GM15510 (cell line): ENCODE measurements around the gene COL5A1.

Experiments used
- POLR2A ChIP-seq: IDR thresholded peaks from 3 replicates; pipeline ENCODE4 v1.6.1; 2011; ENCODE audit warnings: borderline replicate concordance; ENCODE audit not compliant: insufficient read length; ENCODE audit errors: extremely low read depth

Gene COL5A1

DNA sequence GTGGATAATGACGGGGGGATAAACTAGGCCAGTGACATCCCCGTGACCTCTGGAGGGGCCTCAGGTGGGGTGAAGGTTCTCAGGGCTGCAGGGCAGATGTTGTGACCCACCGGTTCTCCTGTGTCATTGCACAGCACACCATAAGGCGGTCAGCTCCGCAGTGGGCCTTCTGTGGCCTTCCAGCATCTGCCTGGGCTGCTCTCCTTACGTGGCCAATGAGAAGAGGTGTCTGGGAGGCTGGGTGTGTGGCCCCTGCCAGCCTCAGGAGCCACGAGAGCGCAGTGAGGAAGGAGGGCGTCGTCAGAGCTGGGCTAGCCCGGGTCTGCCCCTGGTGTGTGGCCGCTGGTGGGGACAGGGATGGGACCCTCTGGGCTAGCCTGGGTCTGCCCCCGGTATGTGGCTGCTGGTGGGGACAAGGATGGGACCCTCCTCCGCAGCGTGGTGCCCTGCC, 48.7 kb downstream of the COL5A1 start:
- TF ChIP-seq POLR2A: no peak

DNA sequence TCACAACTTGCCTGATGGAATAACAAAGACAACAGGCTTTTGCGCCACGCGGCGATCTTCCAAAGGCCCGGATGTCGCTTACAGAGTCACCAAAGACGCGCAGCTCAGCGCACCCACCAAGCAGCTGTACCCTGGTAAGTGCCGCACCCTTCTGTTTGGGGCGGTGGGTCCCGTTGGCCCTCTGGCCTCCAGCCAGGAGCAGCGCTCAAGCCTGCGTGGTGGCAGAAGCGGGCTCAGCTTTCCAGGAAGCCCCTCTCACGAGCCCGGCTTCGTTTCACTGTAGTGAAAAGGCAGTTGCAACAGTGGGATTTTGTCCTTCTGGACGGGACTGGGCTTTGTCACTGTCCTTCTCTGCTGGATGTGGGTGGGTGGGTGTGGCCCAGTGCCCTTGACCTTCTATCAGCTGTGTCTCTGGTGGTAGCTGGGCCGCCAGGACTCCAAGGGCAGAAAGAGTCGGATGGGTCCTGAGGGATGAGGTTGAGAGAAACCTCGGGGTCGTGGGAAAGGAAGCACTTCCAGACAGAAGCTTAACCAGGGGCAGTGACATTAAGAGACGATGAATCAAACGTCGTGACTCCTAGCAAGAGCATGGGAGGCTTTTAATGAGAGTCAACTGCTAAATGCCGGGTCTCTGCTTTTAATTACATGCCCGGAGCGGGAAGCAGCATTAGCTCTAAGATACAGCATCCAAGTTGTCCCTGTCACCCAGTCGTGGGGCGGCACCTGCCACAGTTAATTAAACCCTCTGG, 49.5 kb downstream of the COL5A1 start:
- no peak for TF ChIP-seq POLR2A

GRCh38 chr9:134691695-134692572, 50.3 kb downstream of the COL5A1 start:
- TF ChIP-seq POLR2A: no peak

DNA sequence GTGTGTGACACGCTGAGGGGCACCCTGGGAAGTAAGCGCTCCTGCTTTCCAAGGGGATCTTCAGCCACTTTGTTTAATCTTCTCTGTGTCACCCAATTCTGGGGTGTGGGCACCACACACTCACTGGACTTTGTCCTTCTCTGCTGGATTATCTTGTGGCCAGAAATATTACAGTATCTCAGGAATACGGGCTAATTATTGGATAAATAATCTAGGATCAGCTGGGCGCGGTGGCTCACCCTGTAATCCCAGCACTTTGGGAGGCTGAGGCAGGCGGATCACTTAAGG, 50.9 kb downstream of the COL5A1 start:
- no peak for TF ChIP-seq POLR2A

DNA sequence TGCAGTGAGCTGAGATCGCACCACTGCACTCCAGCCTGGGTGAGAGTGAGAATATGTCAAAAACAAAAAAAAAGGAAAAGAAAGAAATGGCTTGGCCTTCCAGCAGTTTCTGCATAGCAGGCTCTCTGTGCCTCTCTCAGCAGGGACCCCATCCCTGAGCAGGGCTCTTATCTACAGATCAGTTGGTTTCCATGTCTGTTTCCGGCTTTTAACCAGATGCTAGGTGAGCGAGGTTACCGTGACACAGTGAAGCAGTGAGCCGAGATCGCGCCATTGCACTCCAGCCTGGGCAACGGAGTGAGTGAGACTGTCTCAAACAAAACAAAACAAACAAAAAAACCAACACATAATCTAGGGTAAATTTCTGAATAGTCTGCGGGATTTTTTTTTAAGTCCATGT, 51.4 kb downstream of the COL5A1 start:
- no peak for TF ChIP-seq POLR2A

DNA sequence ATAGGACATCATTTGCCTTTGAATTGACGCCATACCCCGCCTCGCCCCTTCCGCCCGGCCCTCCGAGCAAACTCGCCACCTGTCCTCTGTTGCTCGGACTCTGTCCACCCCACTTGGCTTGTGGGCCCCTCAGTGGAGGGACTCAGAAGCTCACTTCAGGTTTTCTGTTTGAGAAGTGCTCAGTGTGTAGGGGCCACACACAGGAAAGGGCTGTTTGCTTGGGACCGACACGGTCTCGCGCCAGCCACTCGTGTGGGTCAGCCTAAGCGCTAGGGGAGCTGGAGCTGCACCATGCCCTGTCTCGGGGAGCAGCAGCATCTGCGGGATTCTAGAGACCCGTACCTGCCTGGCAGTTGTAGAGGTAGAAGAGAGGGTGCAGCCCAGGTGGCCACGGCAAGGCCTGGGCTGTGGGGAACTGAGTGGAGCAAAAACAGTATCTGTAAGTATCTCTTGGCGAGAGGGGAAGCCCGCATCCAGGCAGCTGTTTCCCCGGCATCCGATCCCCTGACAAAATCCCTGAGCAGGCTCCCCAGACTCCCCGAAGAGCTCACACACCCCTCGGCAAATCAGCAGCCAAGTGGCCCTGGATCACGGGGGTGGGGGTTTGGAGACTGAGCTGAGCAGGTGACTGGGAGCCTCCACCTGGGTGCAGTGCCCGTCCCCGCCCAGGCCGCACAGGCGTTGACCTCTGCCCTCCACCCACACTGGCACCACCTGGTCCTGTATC, 52.2 kb downstream of the COL5A1 start:
- TF ChIP-seq POLR2A: no peak

DNA sequence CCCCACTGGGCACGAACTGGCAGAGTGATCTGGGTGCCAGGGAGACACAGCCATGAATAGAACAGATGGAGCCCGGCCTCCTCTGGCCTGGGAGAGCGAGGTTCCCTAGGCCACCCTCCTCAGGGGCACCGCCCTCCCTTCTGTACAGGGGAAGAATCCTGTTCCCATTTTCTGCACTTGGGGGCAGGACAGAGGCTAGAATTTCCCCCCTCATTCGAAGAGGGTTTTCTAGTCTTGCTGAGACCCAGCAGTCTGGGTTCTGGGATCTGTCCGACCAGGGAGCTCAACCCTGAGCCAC, 52.7 kb downstream of the COL5A1 start:
- TF ChIP-seq POLR2A: no peak

- TF ChIP-seq POLR2A: no peak
Measured at GRCh38 chr9:134694714-134695113, 53.1 kb downstream of the COL5A1 start.

GRCh38 chr9:134695144-134695543, 53.5 kb downstream of the COL5A1 start:
- TF ChIP-seq POLR2A: no peak

DNA sequence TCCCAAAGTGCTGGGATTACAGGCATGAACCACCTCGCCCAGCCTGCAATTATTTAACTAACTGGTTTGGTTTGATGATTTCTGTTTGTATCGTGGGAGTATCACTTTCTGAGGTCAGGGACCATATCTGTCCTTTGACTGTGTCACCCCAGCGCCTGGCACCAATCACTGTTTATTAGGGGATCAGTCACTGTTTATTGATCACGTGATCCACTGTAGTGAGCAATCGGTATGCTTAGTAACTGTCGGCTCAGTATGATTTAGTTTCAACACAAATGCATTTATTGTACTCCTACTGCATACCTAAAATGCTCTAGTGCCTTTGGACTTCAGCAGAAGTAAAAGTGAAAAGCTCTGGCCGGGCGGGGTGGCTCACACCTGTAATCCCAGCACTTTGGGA, 54.8 kb downstream of the COL5A1 start:
- no peak for TF ChIP-seq POLR2A

GRCh38 chr9:134698111-134698510, 56.5 kb downstream of the COL5A1 start:
- TF ChIP-seq POLR2A: no peak

GRCh38 chr9:134698587-134699342, 57.2 kb downstream of the COL5A1 start:
- no peak for TF ChIP-seq POLR2A

DNA sequence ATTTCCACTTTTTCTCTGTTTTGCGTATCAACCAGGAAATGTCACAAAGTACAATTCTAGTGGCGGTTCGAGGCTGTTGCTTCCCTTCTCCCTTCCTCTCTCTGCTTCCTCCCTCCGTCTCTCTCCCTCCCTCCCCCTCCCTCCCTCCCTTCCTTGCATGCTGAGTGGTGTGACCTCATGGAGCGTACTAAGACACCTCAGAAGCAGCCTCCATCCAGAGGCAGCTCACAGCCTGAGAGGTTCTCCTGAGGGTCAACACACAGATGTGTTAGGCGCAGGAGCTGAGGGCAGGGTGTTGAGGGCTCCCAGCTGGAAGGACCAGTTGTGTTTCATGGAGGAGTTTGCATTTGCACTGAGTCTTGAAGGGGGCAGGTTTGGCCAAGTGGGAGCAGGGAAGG, 57.7 kb downstream of the COL5A1 start:
- no peak for TF ChIP-seq POLR2A

DNA sequence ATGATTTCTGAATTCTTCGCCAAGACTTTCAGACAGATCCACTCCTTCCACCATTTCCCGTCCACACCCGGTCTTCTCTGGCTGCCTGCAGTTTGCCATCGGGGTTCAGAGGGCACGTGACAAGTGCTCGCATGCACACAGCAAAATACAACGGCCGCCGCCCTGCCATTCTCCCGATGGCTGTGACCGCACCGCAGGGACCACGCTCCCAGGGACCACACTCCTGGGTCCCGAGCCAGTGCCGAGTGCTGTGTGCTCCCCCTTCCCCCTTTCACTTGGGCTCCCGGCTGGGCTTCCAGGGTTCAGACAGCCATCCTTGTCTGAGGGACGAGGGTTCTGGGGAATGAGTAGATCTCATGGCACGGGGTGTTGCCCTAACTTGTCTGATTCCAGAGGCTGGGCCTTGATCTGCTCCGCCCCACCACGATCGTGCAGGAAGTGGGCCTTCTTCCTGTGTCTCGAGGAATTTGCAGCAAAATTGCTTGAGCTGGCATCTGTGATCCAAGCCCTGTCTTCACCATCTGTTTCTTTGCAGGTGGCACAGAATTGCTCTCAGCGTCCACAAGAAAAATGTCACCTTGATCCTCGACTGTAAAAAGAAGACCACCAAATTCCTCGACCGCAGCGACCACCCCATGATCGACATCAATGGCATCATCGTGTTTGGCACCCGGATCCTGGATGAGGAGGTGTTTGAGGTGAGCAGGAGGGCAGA, 59.2 kb downstream of the COL5A1 start:
- no peak for TF ChIP-seq POLR2A
